Left kidney (tissue), 2 donors: ENCODE measurements around the gene POLG. TPM values are rescaled to one million over a fixed set of nuclear protein-coding genes. Genes with fewer than 3 reads are reported as not detected.
"Not testable (repeated sequence)": the region's sequence is repeated elsewhere in the genome, so short reads cannot be mapped to it uniquely, and the experiment has no call there.

Experiments used
- DNase-seq: peaks from one replicate; pipeline ENCODE4 v3.0.0-alpha.2; 2013
- polyA plus RNA-seq: library from polyadenylated mRNA; unstranded; fragments of 120-200 nt; gene quantifications from one replicate; pipeline ENCODE4 v1.2.1, GENCODE V29; 2013; ENCODE audit not compliant: insufficient read length

Gene POLG
- polyA plus RNA-seq, 1 donor = 54.9 TPM

- no peak for DNase-seq
Observed at GRCh38 chr15:89291934-89292438, 42.6 kb downstream of the POLG start.

- DNase-seq = no peak
Observed at GRCh38 chr15:89283201-89283600, 51.4 kb downstream of the POLG start.

GRCh38 chr15:89282631-89283030, 52.0 kb downstream of the POLG start:
- DNase-seq = no peak

- no peak for DNase-seq
Observed at GRCh38 chr15:89278307-89278706, 56.3 kb downstream of the POLG start.

- DNase-seq = not testable (repeated sequence)
Observed at GRCh38 chr15:89277281-89277680, 57.3 kb downstream of the POLG start.

Other genes starting within 250 kb of the POLG start
- 34.5 TPM for gene ABHD2, start 246.4 kb downstream of the POLG start, polyA plus RNA-seq
- gene RLBP1, start 113.2 kb downstream of the POLG start, polyA plus RNA-seq = not detected
- 56.0 TPM for gene FANCI, start 90.8 kb downstream of the POLG start, polyA plus RNA-seq
- 1.9 TPM for gene RHCG, start 161.8 kb upstream of the POLG start, polyA plus RNA-seq
- 17.9 TPM for gene TICRR, start 240.6 kb upstream of the POLG start, polyA plus RNA-seq